RCC 7860 (cell line): ENCODE results near the gene NOSTRIN.
A peak's percentile ranks its signal among the peaks of the same experiment; 100 is the strongest.
"Not testable (repeated sequence)": the region's sequence is repeated elsewhere in the genome, so short reads cannot be mapped to it uniquely, and the experiment has no call there.

Experiments
- DNase-seq: peaks from one replicate; pipeline ENCODE4 v3.0.0-alpha.2; 2015; ENCODE audit warnings: low spot score
- FAIRE-seq: peaks from 2 replicates; lab custom pipeline; 2012; peaks lifted over from hg19 to GRCh38; lab: Jason Lieb, UNC

The NOSTRIN gene

GRCh38 chr2:168801961-168802858 lies at the start of gene NOSTRIN:
Gene NOSTRIN (plus strand): TSS chr2:168802637. CDS start chr2:168802647, 10 bp downstream.
- no peak for DNase-seq
- FAIRE-seq: no peak

GRCh38 chr2:168753765-168754329 lies 48.6 kb upstream of the NOSTRIN start:
- FAIRE-seq: no peak
- DNase-seq: no peak

- no peak for FAIRE-seq
Measured at GRCh38 chr2:168757223-168757622, 45.2 kb upstream of the NOSTRIN start.

GRCh38 chr2:168758970-168759820 lies 43.2 kb upstream of the NOSTRIN start:
- FAIRE-seq (no peak), DNase-seq (peak; percentile 33)

More at GRCh38 chr2:168757223-168757622, 45.2 kb upstream of the NOSTRIN start:
- DNase-seq: no peak

- no peak for FAIRE-seq
Measured at GRCh38 chr2:168765401-168765800, 37.0 kb upstream of the NOSTRIN start.

GRCh38 chr2:168766600-168766999 lies 35.8 kb upstream of the NOSTRIN start:
- FAIRE-seq (no peak), DNase-seq (no peak)

More at GRCh38 chr2:168765401-168765800, 37.0 kb upstream of the NOSTRIN start:
- DNase-seq: no peak

- DNase-seq: no peak
- no peak for FAIRE-seq
Measured at GRCh38 chr2:168767258-168767657, 35.2 kb upstream of the NOSTRIN start.

GRCh38 chr2:168768357-168768756 lies 34.1 kb upstream of the NOSTRIN start:
- not testable (repeated sequence) for FAIRE-seq, DNase-seq

- FAIRE-seq (no peak), DNase-seq (no peak)
Measured at GRCh38 chr2:168770796-168771195, 31.6 kb upstream of the NOSTRIN start.

- no peak for FAIRE-seq
- DNase-seq: no peak
Measured at GRCh38 chr2:168772704-168773103, 29.7 kb upstream of the NOSTRIN start.

GRCh38 chr2:168773128-168773527 lies 29.3 kb upstream of the NOSTRIN start:
- no peak for DNase-seq
- FAIRE-seq: no peak

- DNase-seq (peak; percentile 27), FAIRE-seq (no peak)
Measured at GRCh38 chr2:168773719-168774521, 28.5 kb upstream of the NOSTRIN start.

GRCh38 chr2:168775837-168776236 lies 26.6 kb upstream of the NOSTRIN start:
- FAIRE-seq: no peak
- no peak for DNase-seq

- DNase-seq (no peak), FAIRE-seq (no peak)
Measured at GRCh38 chr2:168780669-168781071, 21.8 kb upstream of the NOSTRIN start.

GRCh38 chr2:168781191-168781817 lies 21.1 kb upstream of the NOSTRIN start:
- DNase-seq (no peak), FAIRE-seq (no peak)

GRCh38 chr2:168782271-168782670 lies 20.2 kb upstream of the NOSTRIN start:
- no peak for FAIRE-seq
- DNase-seq: no peak

GRCh38 chr2:168784993-168785392 lies 17.4 kb upstream of the NOSTRIN start:
- FAIRE-seq (no peak), DNase-seq (no peak)

GRCh38 chr2:168787098-168787781 lies 15.2 kb upstream of the NOSTRIN start:
- DNase-seq (no peak), FAIRE-seq (no peak)

- no peak for DNase-seq
Measured at GRCh38 chr2:168787782-168788376, 14.6 kb upstream of the NOSTRIN start.

More at GRCh38 chr2:168787782-168788376, 14.6 kb upstream of the NOSTRIN start:
- no peak for FAIRE-seq
